ENCODE data around the gene RNF141. TPM values are rescaled to one million over a fixed set of nuclear protein-coding genes. Genes with fewer than 3 reads are reported as not detected.

The RNF141 gene
- total RNA-seq, 1 donor from 2014 or later, result 31.2 TPM

GRCh38 chr11:10500757-10501684, 40.0 kb downstream of the RNF141 start:
- DNase-seq (ENCODE audit: low read depth) (no peak), FAIRE-seq (no peak)
- Mint-ChIP-seq H3K27me3 (ENCODE audit: low read depth, unreplicated experiment) (no peaks in the 10 kb centered on the region), H3K4me3 (ENCODE audit: unreplicated experiment) (no peak overlapping the region), H3K4me1 (ENCODE audit: low read depth, unreplicated experiment) (no peaks in the 10 kb centered on the region), H3K27ac (ENCODE audit: unreplicated experiment) (no peak overlapping the region), H3K36me3 (ENCODE audit: low read depth, unreplicated experiment) (peaks cover 10% of the 10 kb centered on the region), H3K9me3 (ENCODE audit: unreplicated experiment) (no peaks in the 10 kb centered on the region)
- H3K4me1 ChIP-seq (ENCODE audit: insufficient read depth, low read length), result peaks cover 3% of the 10 kb centered on the region
- H3K79me2 ChIP-seq (ENCODE audit: insufficient read depth, low read length), result no peaks in the 10 kb centered on the region
- H3K36me3 ChIP-seq (ENCODE audit: insufficient read depth, low read length), result no peaks in the 10 kb centered on the region
- H3K9ac ChIP-seq (ENCODE audit: low read length), result no peak overlapping the region
- H3K27me3 ChIP-seq (ENCODE audit: insufficient read depth, low read length), result no peaks in the 10 kb centered on the region
- H3K9me3 ChIP-seq (ENCODE audit: insufficient read depth, low read depth, low read length), result no peaks in the 10 kb centered on the region
- H4K20me1 ChIP-seq (ENCODE audit: insufficient read depth, low read length), result no peaks in the 10 kb centered on the region
- H3K27ac ChIP-seq (ENCODE audit: low read depth, low read length), result no peak overlapping the region
- H3K4me3 ChIP-seq (ENCODE audit: insufficient read depth, low read depth, low read length), result no peak overlapping the region
- TF ChIP-seq CTCF (IDR thresholded peaks at IDR 0.05; ENCODE audit: insufficient read depth, low read depth, low read length), result no peak
- TF ChIP-seq EZH2 (IDR thresholded peaks at IDR 0.05; ENCODE audit: insufficient read depth, low read length), result no peak
- H3K4me2 ChIP-seq (ENCODE audit: low read length), result no peak overlapping the region
- no peak overlapping the region for H2AFZ ChIP-seq (ENCODE audit: low read depth, low read length)

DNA sequence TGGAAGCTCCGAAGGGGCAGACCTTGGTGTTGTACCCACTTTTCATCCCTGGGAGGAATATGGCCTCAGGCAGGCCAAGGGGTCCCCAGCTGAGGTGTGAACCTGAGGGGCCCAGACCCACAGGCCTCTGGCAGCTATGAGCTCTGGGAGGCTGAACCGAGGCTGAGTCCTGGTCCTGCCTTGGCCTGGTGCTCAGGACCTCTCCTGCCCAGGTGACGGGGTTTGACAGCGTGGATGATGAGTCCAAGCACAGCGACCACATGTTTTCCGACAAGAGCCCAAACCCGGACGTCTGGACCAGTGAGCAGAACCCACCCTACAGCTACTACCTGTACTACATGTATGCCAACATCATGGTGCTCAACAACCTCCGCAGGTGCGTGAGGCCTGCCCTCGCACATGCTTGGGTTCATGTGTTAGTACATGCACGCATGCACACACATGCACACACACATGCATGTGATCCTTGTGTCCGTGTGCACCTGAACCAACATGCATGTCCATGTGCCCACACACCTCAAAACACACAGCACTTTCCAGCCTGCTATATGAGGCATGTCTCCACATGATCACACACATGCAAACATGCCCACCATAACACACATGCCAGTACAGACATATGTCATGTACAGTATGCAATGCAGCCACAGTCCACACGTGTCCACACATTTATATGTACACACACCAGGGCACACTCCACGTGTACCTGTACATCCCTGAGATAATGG, 40.9 kb downstream of the RNF141 start:
- Histone ChIP-seq H4K20me1 (ENCODE audit: insufficient read depth, low read length) (no peaks in the 10 kb centered on the region), H3K27ac (ENCODE audit: low read depth, low read length) (no peak overlapping the region), H3K36me3 (ENCODE audit: insufficient read depth, low read length) (no peaks in the 10 kb centered on the region), H3K4me2 (ENCODE audit: low read length) (no peak overlapping the region), H3K79me2 (ENCODE audit: insufficient read depth, low read length) (no peaks in the 10 kb centered on the region), H3K9ac (ENCODE audit: low read length) (no peak overlapping the region), H3K27me3 (ENCODE audit: insufficient read depth, low read length) (no peaks in the 10 kb centered on the region), H2AFZ (ENCODE audit: low read depth, low read length) (no peak overlapping the region), H3K4me1 (ENCODE audit: insufficient read depth, low read length) (no peaks in the 10 kb centered on the region), H3K9me3 (ENCODE audit: insufficient read depth, low read depth, low read length) (no peaks in the 10 kb centered on the region), H3K4me3 (ENCODE audit: insufficient read depth, low read depth, low read length) (no peak overlapping the region)
- no peaks in the 10 kb centered on the region for H3K9me3 Mint-ChIP-seq (ENCODE audit: unreplicated experiment)
- H3K4me3 Mint-ChIP-seq (ENCODE audit: unreplicated experiment), result no peak overlapping the region
- H3K27ac Mint-ChIP-seq (ENCODE audit: unreplicated experiment), result no peak overlapping the region
- FAIRE-seq, result no peak
- no peaks in the 10 kb centered on the region for H3K4me1 Mint-ChIP-seq (ENCODE audit: low read depth, unreplicated experiment)
- H3K27me3 Mint-ChIP-seq (ENCODE audit: low read depth, unreplicated experiment), result no peaks in the 10 kb centered on the region
- H3K36me3 Mint-ChIP-seq (ENCODE audit: low read depth, unreplicated experiment), result peaks cover 10% of the 10 kb centered on the region
- DNase-seq (ENCODE audit: low read depth), result no peak
- TF ChIP-seq CTCF (IDR thresholded peaks at IDR 0.05; ENCODE audit: insufficient read depth, low read depth, low read length) (no peak), EZH2 (IDR thresholded peaks at IDR 0.05; ENCODE audit: insufficient read depth, low read length) (no peak)
